ENCODE results near the gene JARID2.

DNA sequence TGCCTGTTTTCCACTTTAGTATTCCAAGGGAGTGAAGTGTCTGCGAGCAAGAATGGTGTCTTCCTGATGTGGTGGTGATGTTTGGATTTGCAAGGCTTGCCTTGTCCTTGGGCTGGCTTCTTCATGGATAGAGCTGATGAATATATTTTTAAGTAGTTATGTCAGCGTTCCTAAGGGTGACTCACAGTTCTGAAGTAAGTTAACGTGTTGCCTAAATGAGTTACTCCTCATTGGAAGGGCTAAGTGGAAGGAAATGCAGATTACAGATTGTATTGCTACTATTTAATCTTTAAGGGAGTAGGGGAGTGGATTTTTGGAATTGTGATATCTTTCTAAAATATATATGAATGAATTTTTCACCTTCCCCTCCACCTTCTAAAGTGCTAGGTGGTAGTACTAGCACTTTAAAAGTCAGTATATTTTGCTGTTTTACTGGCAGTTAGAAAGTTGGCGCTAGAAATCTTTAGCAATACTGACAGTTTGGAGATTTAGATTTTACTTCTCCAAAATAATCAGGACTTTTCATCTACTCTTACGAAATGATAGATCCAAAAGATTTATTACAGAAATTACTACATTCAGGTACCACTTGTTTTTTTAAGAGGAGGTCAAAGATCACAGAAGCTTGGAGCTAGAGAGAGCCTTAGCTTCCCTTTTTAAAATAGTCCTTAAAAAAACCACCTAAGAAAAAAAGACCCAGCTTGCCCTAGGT lies 197.4 kb downstream of the JARID2 start:
- TF ChIP-seq CTCF (conservative IDR thresholded peaks at IDR 0.05; ENCODE audit: low read length) (no peak), EZH2phosphoT487 (IDR thresholded peaks at IDR 0.05; ENCODE audit: borderline replicate concordance, low read depth, low read length) (no peak)
